ENCODE data around the gene EDA2R. TPM values are rescaled to one million over a fixed set of nuclear protein-coding genes. Genes with fewer than 3 reads are reported as not detected.

Gene EDA2R
- total and polyA plus RNA-seq, 4 donors = 0.23 to 1.9 (median 0.39) TPM

DNA sequence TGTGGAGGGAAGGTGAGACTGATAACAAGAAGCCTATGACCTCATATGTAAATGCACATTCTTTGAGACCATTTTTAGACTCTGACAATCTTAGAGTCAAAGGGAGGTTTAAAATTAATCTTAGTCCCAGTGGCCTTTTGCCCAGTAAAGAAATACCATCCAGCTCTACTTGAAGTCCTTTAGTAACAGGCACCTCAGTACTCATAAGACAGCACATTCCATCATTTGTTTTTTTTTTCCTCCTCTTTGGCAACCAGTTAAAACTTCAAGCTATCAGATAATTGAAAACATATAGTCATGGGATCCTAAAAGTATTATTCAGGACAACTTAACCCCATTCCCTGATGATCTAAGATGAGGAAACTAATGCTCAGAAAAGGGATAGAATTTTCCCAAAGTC lies 4.6 kb downstream of the EDA2R start:
- Histone ChIP-seq H3K9ac (ENCODE audit: insufficient read depth in 1 of 2, low read length in 2 of 2) (no peak overlapping the region), H3K36me3 (ENCODE audit: control insufficient read depth in 4 of 4, insufficient read depth in 4 of 4, low read length in 4 of 4) (no peaks in the 10 kb centered on the region), H3K27ac (ENCODE audit: low read depth in 1 of 2, low read length in 1 of 2) (no peak overlapping the region), H3K4me3 (no peak overlapping the region), H3K4me1 (ENCODE audit: control insufficient read depth in 5 of 5, insufficient read depth in 5 of 5, low read length in 5 of 5) (no peaks in the 10 kb centered on the region), H3K9me3 (ENCODE audit: control insufficient read depth in 4 of 4, insufficient read depth in 3 of 4, low read length in 3 of 4) (no peaks in the 10 kb centered on the region), H3K27me3 (ENCODE audit: control insufficient read depth in 3 of 3, insufficient read depth in 3 of 3, low read length in 2 of 3) (no peaks in the 10 kb centered on the region)
- no peak for ATAC-seq (ENCODE audit: insufficient read depth, low FRiP score)
- DNase-seq = no peak
- TF ChIP-seq, protein P1, sequence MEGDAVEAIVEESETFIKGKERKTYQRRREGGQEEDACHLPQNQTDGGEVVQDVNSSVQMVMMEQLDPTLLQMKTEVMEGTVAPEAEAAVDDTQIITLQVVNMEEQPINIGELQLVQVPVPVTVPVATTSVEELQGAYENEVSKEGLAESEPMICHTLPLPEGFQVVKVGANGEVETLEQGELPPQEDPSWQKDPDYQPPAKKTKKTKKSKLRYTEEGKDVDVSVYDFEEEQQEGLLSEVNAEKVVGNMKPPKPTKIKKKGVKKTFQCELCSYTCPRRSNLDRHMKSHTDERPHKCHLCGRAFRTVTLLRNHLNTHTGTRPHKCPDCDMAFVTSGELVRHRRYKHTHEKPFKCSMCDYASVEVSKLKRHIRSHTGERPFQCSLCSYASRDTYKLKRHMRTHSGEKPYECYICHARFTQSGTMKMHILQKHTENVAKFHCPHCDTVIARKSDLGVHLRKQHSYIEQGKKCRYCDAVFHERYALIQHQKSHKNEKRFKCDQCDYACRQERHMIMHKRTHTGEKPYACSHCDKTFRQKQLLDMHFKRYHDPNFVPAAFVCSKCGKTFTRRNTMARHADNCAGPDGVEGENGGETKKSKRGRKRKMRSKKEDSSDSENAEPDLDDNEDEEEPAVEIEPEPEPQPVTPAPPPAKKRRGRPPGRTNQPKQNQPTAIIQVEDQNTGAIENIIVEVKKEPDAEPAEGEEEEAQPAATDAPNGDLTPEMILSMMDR (IDR thresholded peaks at IDR 0.05; ENCODE audit: control extremely low read depth, extremely low read depth) = no peak

DNA sequence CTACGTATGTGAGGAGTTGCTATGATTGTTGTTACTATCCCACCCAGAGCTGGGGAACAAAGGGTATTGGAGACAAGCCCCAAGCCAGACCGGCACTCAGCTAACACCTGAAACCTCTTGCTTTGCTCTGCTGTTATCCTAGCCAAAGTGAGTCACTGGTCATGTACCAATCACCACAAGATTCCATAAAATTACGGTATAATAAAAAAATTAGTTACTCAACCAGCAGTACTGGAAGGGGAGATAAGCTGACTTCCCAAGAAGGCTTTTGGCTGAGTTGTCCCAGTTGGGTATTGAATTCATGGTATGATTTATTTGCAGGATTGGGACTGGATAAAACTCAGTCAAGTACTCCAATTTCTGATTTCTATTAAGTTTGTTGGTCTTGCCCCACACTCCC lies 5.3 kb downstream of the EDA2R start:
- Histone ChIP-seq H3K4me1 (ENCODE audit: control insufficient read depth in 5 of 5, insufficient read depth in 5 of 5, low read length in 5 of 5) (no peaks in the 10 kb centered on the region), H3K9ac (ENCODE audit: insufficient read depth in 1 of 2, low read length in 2 of 2) (no peak overlapping the region), H3K9me3 (ENCODE audit: control insufficient read depth in 4 of 4, insufficient read depth in 3 of 4, low read length in 3 of 4) (no peaks in the 10 kb centered on the region), H3K27ac (ENCODE audit: low read depth in 1 of 2, low read length in 1 of 2) (no peak overlapping the region), H3K36me3 (ENCODE audit: control insufficient read depth in 4 of 4, insufficient read depth in 4 of 4, low read length in 4 of 4) (no peaks in the 10 kb centered on the region), H3K4me3 (no peak overlapping the region), H3K27me3 (ENCODE audit: control insufficient read depth in 3 of 3, insufficient read depth in 3 of 3, low read length in 2 of 3) (no peaks in the 10 kb centered on the region)
- ATAC-seq (ENCODE audit: insufficient read depth, low FRiP score) (no peak), DNase-seq (no peak)
- 71 to 93% methylated on average over 3 of the region's 3 CpGs for WGBS, 2 donors
- TF ChIP-seq, protein P1 (IDR thresholded peaks at IDR 0.05; ENCODE audit: control extremely low read depth, extremely low read depth) = no peak

DNA sequence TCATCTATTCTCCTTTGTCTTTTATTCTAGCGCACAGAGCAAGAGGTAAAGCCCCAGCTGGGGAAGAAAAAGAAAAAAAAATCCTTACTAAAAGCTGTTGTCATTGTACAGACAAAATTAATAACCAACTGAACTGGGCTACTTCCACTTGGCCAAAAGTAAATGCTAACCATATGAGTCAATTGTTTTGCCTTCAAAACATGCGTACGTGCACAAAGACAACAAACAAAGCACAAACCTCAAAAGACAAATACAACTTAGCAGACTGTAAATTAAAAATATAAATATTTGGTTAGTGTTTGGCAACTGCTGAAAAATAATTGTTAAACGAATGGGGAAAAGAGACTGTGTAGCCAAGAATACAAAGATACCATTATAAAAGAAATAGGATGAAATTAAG lies 5.9 kb downstream of the EDA2R start:
- DNase-seq (no peak), ATAC-seq (ENCODE audit: insufficient read depth, low FRiP score) (no peak)
- TF ChIP-seq, protein P1 (IDR thresholded peaks at IDR 0.05; ENCODE audit: control extremely low read depth, extremely low read depth) = no peak
- no peak overlapping the region for H3K27ac ChIP-seq (ENCODE audit: low read depth in 1 of 2, low read length in 1 of 2)
- H3K4me3 ChIP-seq = no peak overlapping the region
- 67 to 78% methylated on average over 4 of the region's 4 CpGs for WGBS, 2 donors
- H3K4me1 ChIP-seq (ENCODE audit: control insufficient read depth in 5 of 5, insufficient read depth in 5 of 5, low read length in 5 of 5) = no peaks in the 10 kb centered on the region
- H3K36me3 ChIP-seq (ENCODE audit: control insufficient read depth in 4 of 4, insufficient read depth in 4 of 4, low read length in 4 of 4) = no peaks in the 10 kb centered on the region
- H3K9me3 ChIP-seq (ENCODE audit: control insufficient read depth in 4 of 4, insufficient read depth in 3 of 4, low read length in 3 of 4) = no peaks in the 10 kb centered on the region
- no peak overlapping the region for H3K9ac ChIP-seq (ENCODE audit: insufficient read depth in 1 of 2, low read length in 2 of 2)
- H3K27me3 ChIP-seq (ENCODE audit: control insufficient read depth in 3 of 3, insufficient read depth in 3 of 3, low read length in 2 of 3) = no peaks in the 10 kb centered on the region

DNA sequence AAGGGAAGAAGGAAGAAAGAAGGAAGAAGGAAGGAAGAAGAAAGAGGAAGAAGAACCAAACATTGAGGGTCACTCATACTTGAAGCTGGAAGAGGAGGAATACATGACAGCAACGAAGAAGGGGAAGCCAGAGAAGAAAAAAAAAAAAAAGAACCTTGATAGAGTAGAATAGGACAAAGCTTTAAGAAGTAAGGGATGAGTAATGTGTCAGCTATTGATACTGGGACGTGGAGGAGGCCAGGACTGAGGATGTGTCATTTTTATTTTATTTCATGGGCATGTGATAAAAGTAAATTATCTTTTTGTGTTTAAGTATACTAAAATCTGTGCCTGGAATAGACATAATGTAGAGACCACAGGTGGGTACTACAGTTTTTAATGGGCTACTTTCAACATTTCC lies 6.4 kb downstream of the EDA2R start:
- Histone ChIP-seq H3K9ac (ENCODE audit: insufficient read depth in 1 of 2, low read length in 2 of 2) (no peak overlapping the region), H3K9me3 (ENCODE audit: control insufficient read depth in 4 of 4, insufficient read depth in 3 of 4, low read length in 3 of 4) (no peaks in the 10 kb centered on the region), H3K4me1 (ENCODE audit: control insufficient read depth in 5 of 5, insufficient read depth in 5 of 5, low read length in 5 of 5) (no peaks in the 10 kb centered on the region), H3K4me3 (no peak overlapping the region), H3K36me3 (ENCODE audit: control insufficient read depth in 4 of 4, insufficient read depth in 4 of 4, low read length in 4 of 4) (no peaks in the 10 kb centered on the region), H3K27me3 (ENCODE audit: control insufficient read depth in 3 of 3, insufficient read depth in 3 of 3, low read length in 2 of 3) (no peaks in the 10 kb centered on the region), H3K27ac (ENCODE audit: low read depth in 1 of 2, low read length in 1 of 2) (no peak overlapping the region)
- ATAC-seq (ENCODE audit: insufficient read depth, low FRiP score) = no peak
- TF ChIP-seq, protein P1 (IDR thresholded peaks at IDR 0.05; ENCODE audit: control extremely low read depth, extremely low read depth) = no peak
- WGBS, 2 donors = 34 to 66% methylated on average over 2 of the region's 2 CpGs
- no peak for DNase-seq
